GM10847 (cell line): ENCODE data around the gene NDUFA1.

ENCODE experiments used
- POLR2A ChIP-seq: IDR thresholded peaks from 2 replicates; pipeline ENCODE4 v1.6.1; 2011; ENCODE audit not compliant: insufficient read length; ENCODE audit errors: extremely low read depth

Gene NDUFA1

DNA sequence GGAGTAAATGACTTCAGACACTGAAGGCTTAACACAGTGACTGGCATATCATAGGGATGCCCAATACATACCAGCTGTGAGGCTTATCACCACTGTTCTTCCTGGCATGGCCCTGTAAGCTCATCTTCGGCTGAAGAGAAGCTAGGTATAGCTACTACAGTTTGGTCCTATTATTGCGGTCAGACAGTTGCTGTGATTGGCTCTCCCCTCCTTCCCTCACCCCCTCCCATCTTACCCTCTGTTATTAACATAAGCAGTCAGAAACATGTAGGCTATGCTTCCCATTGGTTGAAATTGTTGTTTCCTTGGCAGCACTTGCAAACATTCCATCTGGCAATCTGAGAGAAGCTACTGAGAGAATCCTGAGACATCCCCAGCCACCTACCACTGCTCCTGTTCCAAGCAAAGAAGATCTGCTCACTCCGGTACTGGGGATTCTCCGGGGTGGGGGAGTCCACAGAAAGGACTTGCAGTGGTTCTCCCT is 24.3 kb downstream of the NDUFA1 start, which contains the start of gene AKAP14:
Gene AKAP14, plus strand, starts transcription at position 51 of the 484 bp plus-strand sequence. CDS start 7,331 bp downstream, outside the sequence.
- TF ChIP-seq POLR2A, result no peak

DNA sequence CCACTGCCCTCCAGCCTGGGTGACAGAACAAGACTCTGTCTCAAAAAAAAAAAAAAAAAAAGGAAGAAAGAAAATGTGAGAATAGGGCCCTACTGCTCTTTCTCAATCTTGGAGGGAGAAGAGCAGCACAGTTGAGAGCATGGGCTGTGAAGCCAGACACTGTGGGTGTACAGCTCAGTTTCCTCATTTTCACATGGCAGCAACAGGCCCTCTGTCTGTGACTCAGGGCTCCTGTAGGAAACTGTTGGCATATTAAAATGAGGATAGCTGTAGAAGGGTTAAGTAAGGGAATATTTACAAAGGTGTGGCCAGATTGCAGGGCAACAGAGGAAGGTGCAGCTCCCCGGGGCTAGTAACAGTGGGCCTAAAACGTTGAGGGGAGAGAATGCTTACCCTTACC is 27.5 kb downstream of the NDUFA1 start:
- no peak for TF ChIP-seq POLR2A

DNA sequence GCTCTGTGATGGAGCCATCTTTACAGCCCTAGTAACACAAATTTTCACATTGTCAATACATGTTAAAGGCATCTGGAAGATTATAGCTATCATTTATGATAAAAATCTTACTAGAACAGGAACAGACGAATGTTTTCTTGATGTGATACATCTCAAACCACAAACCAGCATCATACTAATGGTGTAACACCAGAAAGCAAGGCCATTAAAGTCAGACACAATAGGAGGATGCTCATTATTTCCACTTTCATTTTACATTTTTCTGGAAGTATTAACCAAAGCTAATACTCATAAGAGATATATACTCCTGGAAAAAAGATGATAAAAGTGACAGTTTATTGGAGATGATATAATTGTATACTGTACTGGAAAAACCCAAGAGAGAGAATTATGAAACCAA is 29.3 kb downstream of the NDUFA1 start:
- TF ChIP-seq POLR2A, result no peak

DNA sequence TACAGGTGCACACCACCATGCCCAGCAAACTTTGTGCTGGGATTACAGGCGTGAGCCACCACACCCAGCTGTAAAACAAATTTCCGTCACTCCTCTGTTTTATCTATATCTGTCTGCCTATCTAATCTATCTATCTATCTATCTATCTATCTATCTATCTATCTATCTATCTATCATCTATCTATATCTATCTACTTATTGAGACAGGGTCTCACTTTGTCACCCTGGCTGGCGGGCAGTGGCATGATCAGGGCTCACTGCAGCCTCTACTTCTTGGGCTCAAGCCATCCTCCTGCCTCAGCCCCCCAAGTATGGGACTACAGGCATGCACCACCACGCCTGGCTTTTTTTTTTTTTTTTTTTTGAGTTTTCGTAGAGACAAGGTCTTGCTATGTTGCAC is 44.7 kb downstream of the NDUFA1 start:
- TF ChIP-seq POLR2A, result no peak

DNA sequence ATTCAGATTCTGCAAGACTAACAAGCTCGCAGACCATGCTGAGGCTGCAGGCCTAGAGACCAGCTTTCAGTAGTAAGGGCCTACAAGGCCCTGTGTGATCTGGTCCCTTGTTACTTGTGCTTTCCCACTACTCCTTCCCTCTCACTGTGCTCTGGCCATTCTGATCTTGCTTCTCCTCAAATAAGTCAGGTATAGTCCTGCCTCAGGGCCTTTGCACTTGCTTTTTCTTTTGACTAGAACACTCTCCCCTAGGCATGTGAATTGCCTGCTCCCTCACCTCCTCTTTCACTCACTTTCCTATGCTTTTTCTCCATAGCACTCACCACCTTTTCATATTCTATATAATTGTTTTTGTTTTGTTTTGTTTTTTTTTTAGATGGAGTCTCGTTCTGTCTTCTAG is 46.2 kb downstream of the NDUFA1 start:
- TF ChIP-seq POLR2A, result no peak

DNA sequence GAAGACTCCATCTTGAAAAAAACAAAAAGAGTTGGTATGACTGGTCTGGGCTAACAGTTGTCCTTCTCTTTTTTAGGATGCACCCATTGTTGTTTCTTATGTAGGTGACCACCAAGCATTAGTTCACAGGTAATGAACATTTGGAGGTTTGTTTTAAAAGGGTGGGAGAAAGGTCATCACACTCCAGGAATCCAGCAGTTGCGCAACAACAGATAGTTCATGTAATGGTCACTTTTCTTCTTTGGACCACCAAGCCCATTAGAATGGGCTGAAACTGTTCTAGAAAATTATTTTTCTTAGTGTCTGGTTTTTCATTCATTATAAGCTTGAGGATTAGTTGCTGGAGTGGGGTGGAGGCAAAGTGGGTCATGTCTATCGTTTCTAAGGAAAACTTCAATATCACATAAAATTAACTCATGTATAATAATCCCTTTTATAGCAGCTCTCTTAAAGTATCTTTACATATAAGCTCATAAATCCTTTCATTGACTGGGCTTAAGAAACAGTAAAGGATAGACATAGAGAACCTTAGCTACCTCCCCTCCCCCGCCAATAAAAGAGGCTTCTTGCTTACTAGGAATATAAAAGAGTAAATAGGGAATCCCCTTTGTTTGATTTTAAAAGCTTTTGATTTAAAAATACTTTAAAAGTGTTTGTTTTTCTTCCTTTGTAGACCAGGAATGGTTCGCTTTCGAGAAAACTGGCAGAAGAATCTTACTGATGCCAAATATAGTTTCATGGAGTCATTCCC is 48.4 kb downstream of the NDUFA1 start:
- no peak for TF ChIP-seq POLR2A
